HEK293 (cell line): ENCODE data around the gene PTBP1.

Source experiments
- CTCF ChIP-seq: fragments of 450-650 bp; formaldehyde crosslinking; IDR thresholded peaks from 2 replicates; pipeline ENCODE4 v1.5.1; 2016; ENCODE audit warnings: missing biosample characterization, missing genetic modification characterization
- ZNF121 ChIP-seq: fragments of 450-650 bp; formaldehyde crosslinking; IDR thresholded peaks from 2 replicates; pipeline ENCODE4 v1.5.1; 2016; ENCODE audit warnings: missing biosample characterization, missing genetic modification characterization
- ZNF16 ChIP-seq: fragments of 450-650 bp; formaldehyde crosslinking; IDR thresholded peaks from 2 replicates; pipeline ENCODE4 v1.5.1; 2016; ENCODE audit warnings: low read depth, missing biosample characterization, missing genetic modification characterization
- TF ChIP-seq, protein P1 (sequence below): fragments of 450-650 bp; formaldehyde crosslinking; IDR thresholded peaks from 2 replicates; pipeline ENCODE4 v1.5.1; 2016; ENCODE audit warnings: missing biosample characterization, missing genetic modification characterization

DNA sequence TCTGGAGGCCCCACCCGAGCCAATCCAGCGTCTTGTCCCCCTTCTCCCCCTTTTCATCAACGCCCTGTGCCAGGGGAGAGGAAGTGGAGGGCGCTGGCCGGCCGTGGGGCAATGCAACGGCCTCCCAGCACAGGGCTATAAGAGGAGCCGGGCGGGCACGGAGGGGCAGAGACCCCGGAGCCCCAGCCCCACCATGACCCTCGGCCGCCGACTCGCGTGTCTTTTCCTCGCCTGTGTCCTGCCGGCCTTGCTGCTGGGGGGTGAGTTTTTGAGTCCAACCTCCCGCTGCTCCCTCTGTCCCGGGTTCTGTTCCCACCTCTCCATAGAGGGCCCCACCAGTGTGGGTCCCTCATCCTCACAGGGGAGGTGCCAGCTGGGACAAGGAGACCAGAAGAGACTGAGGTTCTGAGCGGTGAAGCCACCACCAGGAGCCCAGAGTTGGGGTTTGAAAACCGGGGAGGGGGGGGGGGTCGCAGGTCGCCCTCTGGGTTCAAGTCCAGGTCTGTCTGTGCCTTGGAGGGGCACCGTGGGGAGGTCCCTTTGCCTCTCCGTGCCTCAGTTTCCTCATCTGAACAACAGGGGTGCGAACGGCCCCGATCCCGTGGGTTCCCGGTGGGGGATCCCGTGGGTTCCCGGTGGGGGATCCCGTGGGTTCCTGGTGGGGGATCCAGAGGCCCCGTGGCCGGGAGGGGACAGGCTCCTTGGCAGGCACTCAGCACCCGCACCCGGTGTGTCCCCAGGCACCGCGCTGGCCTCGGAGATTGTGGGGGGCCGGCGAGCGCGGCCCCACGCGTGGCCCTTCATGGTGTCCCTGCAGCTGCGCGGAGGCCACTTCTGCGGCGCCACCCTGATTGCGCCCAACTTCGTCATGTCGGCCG lies 55.1 kb downstream of the PTBP1 start, which contains the start of gene ELANE:
- TF ChIP-seq, protein P1, sequence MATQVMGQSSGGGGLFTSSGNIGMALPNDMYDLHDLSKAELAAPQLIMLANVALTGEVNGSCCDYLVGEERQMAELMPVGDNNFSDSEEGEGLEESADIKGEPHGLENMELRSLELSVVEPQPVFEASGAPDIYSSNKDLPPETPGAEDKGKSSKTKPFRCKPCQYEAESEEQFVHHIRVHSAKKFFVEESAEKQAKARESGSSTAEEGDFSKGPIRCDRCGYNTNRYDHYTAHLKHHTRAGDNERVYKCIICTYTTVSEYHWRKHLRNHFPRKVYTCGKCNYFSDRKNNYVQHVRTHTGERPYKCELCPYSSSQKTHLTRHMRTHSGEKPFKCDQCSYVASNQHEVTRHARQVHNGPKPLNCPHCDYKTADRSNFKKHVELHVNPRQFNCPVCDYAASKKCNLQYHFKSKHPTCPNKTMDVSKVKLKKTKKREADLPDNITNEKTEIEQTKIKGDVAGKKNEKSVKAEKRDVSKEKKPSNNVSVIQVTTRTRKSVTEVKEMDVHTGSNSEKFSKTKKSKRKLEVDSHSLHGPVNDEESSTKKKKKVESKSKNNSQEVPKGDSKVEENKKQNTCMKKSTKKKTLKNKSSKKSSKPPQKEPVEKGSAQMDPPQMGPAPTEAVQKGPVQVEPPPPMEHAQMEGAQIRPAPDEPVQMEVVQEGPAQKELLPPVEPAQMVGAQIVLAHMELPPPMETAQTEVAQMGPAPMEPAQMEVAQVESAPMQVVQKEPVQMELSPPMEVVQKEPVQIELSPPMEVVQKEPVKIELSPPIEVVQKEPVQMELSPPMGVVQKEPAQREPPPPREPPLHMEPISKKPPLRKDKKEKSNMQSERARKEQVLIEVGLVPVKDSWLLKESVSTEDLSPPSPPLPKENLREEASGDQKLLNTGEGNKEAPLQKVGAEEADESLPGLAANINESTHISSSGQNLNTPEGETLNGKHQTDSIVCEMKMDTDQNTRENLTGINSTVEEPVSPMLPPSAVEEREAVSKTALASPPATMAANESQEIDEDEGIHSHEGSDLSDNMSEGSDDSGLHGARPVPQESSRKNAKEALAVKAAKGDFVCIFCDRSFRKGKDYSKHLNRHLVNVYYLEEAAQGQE (tag by site-specific recombination): no peak
- no peak for TF ChIP-seq ZNF16
- no peak for TF ChIP-seq ZNF121 (tag by site-specific recombination)
- TF ChIP-seq CTCF: no peak
